ENCODE measurements around the gene ZBTB34.

The ZBTB34 gene

GRCh38 chr9:126914458-126915280 is 54.2 kb downstream of the ZBTB34 start, which contains the start of gene RALGPS1:
TSS of gene RALGPS1 (plus strand) at chr9:126914782. CDS start at chr9:126962290, 47,508 bp downstream.
- peak within 1 kb of the TSS; percentile 21 for H3K4me3 ChIP-seq (replicated peaks; ENCODE audit: low read depth, low read length)
- peak; percentile 63 for DNase-seq (ENCODE audit: extremely low read depth, low read depth)
- TF ChIP-seq, protein P1, sequence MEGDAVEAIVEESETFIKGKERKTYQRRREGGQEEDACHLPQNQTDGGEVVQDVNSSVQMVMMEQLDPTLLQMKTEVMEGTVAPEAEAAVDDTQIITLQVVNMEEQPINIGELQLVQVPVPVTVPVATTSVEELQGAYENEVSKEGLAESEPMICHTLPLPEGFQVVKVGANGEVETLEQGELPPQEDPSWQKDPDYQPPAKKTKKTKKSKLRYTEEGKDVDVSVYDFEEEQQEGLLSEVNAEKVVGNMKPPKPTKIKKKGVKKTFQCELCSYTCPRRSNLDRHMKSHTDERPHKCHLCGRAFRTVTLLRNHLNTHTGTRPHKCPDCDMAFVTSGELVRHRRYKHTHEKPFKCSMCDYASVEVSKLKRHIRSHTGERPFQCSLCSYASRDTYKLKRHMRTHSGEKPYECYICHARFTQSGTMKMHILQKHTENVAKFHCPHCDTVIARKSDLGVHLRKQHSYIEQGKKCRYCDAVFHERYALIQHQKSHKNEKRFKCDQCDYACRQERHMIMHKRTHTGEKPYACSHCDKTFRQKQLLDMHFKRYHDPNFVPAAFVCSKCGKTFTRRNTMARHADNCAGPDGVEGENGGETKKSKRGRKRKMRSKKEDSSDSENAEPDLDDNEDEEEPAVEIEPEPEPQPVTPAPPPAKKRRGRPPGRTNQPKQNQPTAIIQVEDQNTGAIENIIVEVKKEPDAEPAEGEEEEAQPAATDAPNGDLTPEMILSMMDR (IDR thresholded peaks at IDR 0.05; ENCODE audit: low read depth, low read length, missing control alignments) = no peak

DNA sequence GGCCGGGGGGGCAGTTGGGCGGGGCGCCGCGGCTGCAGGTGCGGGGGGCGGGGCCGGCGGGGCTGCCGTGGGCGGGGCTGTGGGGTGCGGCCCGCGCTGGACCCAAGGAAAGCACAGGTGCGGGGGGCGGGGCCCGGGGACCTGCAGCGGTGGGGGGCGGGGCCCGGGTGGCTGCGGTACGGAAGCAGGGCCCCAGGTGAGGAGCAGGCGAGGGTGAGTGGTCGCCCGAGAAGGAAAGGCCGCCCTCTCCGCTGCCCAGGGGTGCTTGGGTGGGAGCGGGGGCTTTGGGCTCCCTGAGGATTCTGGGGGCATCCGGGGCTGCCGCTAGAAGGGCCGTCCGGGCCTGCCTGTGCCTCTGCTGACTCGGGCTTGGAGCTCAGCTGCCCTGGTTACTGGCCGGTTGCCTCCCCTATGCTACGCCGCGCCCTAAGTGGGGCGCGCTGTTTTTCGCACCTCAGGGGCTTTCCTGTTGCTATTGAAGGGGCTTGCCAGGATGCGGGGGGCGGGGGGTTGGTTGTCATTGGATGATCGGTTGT is 54.9 kb downstream of the ZBTB34 start:
- TF ChIP-seq, protein P1 (IDR thresholded peaks at IDR 0.05; ENCODE audit: low read depth, low read length, missing control alignments) = no peak
- DNase-seq (ENCODE audit: extremely low read depth, low read depth) = no peak
- no peak overlapping the region for H3K4me3 ChIP-seq (replicated peaks; ENCODE audit: low read depth, low read length)

DNA sequence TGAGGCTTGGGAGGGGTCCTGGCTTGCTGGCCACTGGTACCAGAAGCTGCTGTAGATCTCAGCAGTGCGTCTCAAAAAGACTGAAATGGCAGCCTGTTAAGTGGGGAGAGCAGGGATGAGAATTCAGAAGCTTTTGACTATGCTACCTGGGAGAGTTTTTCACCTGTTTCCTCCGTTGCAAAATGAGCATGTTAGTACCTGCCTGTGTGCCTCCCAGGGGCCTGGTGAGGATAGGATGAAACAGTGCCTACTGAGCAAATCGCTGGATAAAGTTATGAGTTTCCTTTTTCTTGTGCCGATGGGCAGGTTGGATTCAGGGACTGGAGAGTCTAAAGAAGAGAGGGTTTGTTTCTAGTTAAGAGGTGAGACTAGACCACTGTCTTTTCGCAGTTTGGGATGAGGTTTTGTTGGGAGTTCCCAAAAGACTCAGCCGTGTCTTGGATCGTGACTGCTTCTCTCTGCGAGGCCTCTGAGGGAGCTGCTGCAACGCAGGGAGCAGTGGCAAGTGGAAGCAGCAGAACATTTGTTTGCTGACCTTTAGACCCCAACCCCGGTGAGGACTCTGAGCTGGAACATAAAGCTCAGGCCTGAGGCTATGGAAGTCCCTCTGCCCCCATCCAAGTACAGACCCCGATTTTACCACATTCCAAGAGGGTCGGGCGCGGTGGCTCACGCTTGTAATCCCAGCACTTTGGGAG is 55.6 kb downstream of the ZBTB34 start:
- TF ChIP-seq, protein P1 (IDR thresholded peaks at IDR 0.05; ENCODE audit: low read depth, low read length, missing control alignments) = no peak
- H3K4me3 ChIP-seq (replicated peaks; ENCODE audit: low read depth, low read length) = no peak overlapping the region

GRCh38 chr9:126916909-126917308 is 56.5 kb downstream of the ZBTB34 start:
- DNase-seq (ENCODE audit: extremely low read depth, low read depth) = no peak

More for the DNA sequence above, 55.6 kb downstream of the ZBTB34 start:
- DNase-seq (ENCODE audit: extremely low read depth, low read depth) = no peak

GRCh38 chr9:126919193-126919592 is 58.8 kb downstream of the ZBTB34 start:
- DNase-seq (ENCODE audit: extremely low read depth, low read depth) = no peak

More at GRCh38 chr9:126916909-126917308, 56.5 kb downstream of the ZBTB34 start:
- TF ChIP-seq, protein P1 (IDR thresholded peaks at IDR 0.05; ENCODE audit: low read depth, low read length, missing control alignments) = no peak
- H3K4me3 ChIP-seq (replicated peaks; ENCODE audit: low read depth, low read length) = no peak overlapping the region

GRCh38 chr9:126925876-126926275 is 65.4 kb downstream of the ZBTB34 start:
- TF ChIP-seq, protein P1 (IDR thresholded peaks at IDR 0.05; ENCODE audit: low read depth, low read length, missing control alignments) = no peak
- H3K4me3 ChIP-seq (replicated peaks; ENCODE audit: low read depth, low read length) = no peak overlapping the region
- no peak for DNase-seq (ENCODE audit: extremely low read depth, low read depth)

More at GRCh38 chr9:126919193-126919592, 58.8 kb downstream of the ZBTB34 start:
- H3K4me3 ChIP-seq (replicated peaks; ENCODE audit: low read depth, low read length) = no peak overlapping the region
- TF ChIP-seq, protein P1 (IDR thresholded peaks at IDR 0.05; ENCODE audit: low read depth, low read length, missing control alignments) = no peak

Data from HFF-Myc (cell line).